ENCODE results near the gene ABCA7.
"Not testable (repeated sequence)": the region's sequence is repeated elsewhere in the genome, so short reads cannot be mapped to it uniquely, and the experiment has no call there.

The ABCA7 gene

DNA sequence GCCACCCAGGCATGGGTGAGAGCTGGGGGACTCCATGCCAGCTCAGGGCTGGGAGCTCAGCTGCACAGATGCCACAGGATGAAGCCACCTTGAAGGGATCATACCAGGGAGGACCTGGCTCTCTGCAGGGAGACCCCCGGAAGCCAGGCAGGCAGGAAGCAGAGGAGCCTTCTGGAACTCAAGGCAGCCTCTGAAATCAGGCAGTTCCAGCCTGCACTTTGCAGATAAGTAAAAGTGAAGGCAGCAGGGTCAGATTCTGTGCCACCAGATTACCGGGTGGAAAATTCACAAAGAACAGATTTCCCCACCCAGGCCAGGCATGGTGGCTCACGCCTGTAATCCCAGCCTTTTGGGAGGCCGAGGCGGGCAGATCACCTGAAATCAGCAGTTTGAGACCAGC is 21.5 kb upstream of the ABCA7 start:
- TF ChIP-seq, protein P1, sequence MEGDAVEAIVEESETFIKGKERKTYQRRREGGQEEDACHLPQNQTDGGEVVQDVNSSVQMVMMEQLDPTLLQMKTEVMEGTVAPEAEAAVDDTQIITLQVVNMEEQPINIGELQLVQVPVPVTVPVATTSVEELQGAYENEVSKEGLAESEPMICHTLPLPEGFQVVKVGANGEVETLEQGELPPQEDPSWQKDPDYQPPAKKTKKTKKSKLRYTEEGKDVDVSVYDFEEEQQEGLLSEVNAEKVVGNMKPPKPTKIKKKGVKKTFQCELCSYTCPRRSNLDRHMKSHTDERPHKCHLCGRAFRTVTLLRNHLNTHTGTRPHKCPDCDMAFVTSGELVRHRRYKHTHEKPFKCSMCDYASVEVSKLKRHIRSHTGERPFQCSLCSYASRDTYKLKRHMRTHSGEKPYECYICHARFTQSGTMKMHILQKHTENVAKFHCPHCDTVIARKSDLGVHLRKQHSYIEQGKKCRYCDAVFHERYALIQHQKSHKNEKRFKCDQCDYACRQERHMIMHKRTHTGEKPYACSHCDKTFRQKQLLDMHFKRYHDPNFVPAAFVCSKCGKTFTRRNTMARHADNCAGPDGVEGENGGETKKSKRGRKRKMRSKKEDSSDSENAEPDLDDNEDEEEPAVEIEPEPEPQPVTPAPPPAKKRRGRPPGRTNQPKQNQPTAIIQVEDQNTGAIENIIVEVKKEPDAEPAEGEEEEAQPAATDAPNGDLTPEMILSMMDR (IDR thresholded peaks at IDR 0.05): no peak
- Histone ChIP-seq H3K4me3 (peak overlapping the region; percentile 49), H3K27ac (no peak overlapping the region)
- DNase-seq (ENCODE audit: low spot score): no peak

GRCh38 chr19:1018932-1019615 is 20.8 kb upstream of the ABCA7 start:
- TF ChIP-seq, protein P1 (IDR thresholded peaks at IDR 0.05): no peak
- peak overlapping the region; percentile 98 for H3K4me3 ChIP-seq
- peak overlapping the region in 1 of 2 donors; percentile 94 for H3K27ac ChIP-seq

DNA sequence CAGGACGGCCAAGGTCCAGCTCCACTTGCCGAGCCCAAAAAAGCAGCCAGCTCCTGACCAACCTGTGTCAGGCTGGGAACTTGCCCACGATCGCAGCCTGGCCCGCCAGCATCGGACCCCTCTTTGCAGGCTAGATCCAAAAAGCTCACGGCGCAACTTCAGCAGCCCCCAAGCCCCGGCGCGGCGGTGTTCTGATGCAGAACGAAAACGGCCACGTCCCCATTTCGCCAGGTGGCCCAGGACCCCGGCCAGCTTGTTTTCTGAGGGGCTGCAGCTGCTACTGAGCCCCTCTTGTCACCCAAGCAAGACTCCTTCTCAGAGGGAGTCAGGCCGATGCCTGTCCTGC is 20.3 kb upstream of the ABCA7 start:
- TF ChIP-seq, protein P1 (IDR thresholded peaks at IDR 0.05): no peak
- H3K4me3 ChIP-seq: peak overlapping the region; percentile 98
- DNase-seq (ENCODE audit: low spot score): no peak
- H3K27ac ChIP-seq: peak overlapping the region; percentile 88 to 94

More at GRCh38 chr19:1018932-1019615, 20.8 kb upstream of the ABCA7 start:
- DNase-seq (ENCODE audit: low spot score): no peak

GRCh38 chr19:1019980-1020867 is 19.7 kb upstream of the ABCA7 start:
- Histone ChIP-seq H3K27ac (peak overlapping the region; percentile 88 to 94), H3K4me3 (peak overlapping the region; percentile 98)
- no peak for DNase-seq (ENCODE audit: low spot score)
- TF ChIP-seq, protein P1 (IDR thresholded peaks at IDR 0.05): no peak

DNA sequence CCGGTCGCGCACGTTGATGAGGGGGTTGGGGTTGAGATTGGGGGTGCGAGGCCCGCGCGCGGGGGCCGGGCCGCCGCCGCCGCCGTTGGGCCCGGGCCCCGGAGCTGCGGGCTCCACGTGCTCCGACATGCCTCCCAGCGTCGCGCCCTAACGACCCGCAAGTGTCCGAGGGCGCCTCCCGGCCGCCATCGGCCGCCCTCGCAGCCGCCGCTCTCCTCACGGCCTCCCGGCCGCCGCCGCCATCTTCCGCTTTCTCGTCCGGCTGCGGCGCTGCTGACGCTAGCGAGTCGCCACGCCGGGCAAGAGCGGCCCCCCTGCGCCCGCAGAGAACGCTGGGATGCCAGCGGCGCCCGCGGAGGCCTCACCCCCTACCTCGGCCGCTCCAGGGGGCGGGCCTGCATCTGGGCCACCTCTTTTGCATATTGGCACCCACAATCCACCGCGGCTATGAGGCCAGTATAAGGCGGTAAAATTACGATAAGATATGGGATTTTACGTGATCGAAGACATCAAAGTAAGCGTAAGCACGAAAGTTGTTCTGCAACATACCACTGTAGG is 19.0 kb upstream of the ABCA7 start, which contains the start of gene TMEM259:
TSS of gene TMEM259 (minus strand) at position 256 of the 558 bp plus-strand sequence. CDS start at position 129, 127 bp downstream.
- peak within 1 kb of the TSS; percentile 98 for H3K4me3 ChIP-seq
- TF ChIP-seq, protein P1 (IDR thresholded peaks at IDR 0.05): no peak

GRCh38 chr19:1023883-1024188 is 16.1 kb upstream of the ABCA7 start:
- not testable (repeated sequence) for H3K4me3 ChIP-seq; DNase-seq (ENCODE audit: low spot score)
- H3K27ac ChIP-seq: peak overlapping the region; percentile 12 to 94

More for the DNA sequence above, 19.0 kb upstream of the ABCA7 start, which contains the start of gene TMEM259:
- peak; percentile 97 for DNase-seq (ENCODE audit: low spot score)
- peak within 1 kb of the TSS; percentile 88 to 94 for H3K27ac ChIP-seq

GRCh38 chr19:1025080-1025479 is 14.8 kb upstream of the ABCA7 start:
- not testable (repeated sequence) for DNase-seq (ENCODE audit: low spot score); H3K4me3 ChIP-seq
- peak overlapping the region; percentile 98 to 100 for H3K27ac ChIP-seq
